GM12878 (cell line): ENCODE measurements around the gene IKZF5. TPM values are rescaled to one million over a fixed set of nuclear protein-coding genes. Genes with fewer than 3 reads are reported as not detected.
A peak's percentile ranks its signal among the peaks of the same experiment; 100 is the strongest.

Experiments
- ATAC-seq: fragments of 200-7000 bp; cut with Tn5 transposase; 3 replicates; pipeline ENCODE4 v1.9.1; 2020; ENCODE audit warnings: mild to moderate bottlenecking, moderate library complexity
- BruUV-seq: library from RNA; stranded (reverse); fragments of 400-500 nt; replicated peaks from 2 replicates; lab custom pipeline; 2021; lab: Mats Ljungman, UMichigan
- CTCF ChIA-PET: fragments of 300-600 bp; sonication (Branson Sonifier 250); formaldehyde crosslinking; extraction: SDS; loops from one replicate; lab custom pipeline; 2021; ENCODE audit warnings: inconsistent platforms; lab: Yijun Ruan, JAX
- POLR2A ChIA-PET: fragments of 350-600 bp; formaldehyde crosslinking; extraction: SDS; loops from one replicate; lab custom pipeline; 2021; ENCODE audit warnings: inconsistent platforms; lab: Charles Lee
- RAD21 ChIA-PET: fragments of 300-600 bp; sonication (Branson Sonifier 250); formaldehyde crosslinking; loops from one replicate; lab custom pipeline; 2023; ENCODE audit warnings: antibody characterized with exemption; ENCODE audit not compliant: unreplicated experiment; lab: Charles Lee
- SMC1A ChIA-PET: fragments of 300-600 bp; sonication (Branson Sonifier 250); formaldehyde crosslinking; loops from one replicate; lab custom pipeline; 2023; ENCODE audit not compliant: unreplicated experiment, uncharacterized antibody; lab: Charles Lee
- DNase-seq: peaks from one replicate; pipeline ENCODE4 v3.0.0-alpha.2; 2011; ENCODE audit warnings: low read depth, low spot score
- FAIRE-seq: peaks from 3 replicates; lab custom pipeline; 2011; peaks lifted over from hg19 to GRCh38; lab: Jason Lieb, UNC
- H2AFZ ChIP-seq: 2 replicates; pipeline ENCODE4 v1.6.0; 2011; ENCODE audit warnings: low read depth, low read length, control low read depth; ENCODE audit not compliant: control insufficient read depth
- H3K27ac ChIP-seq: 2 replicates; pipeline ENCODE4 v1.5.1; 2011; ENCODE audit warnings: control low read depth; ENCODE audit not compliant: control insufficient read depth, insufficient read depth
- H3K27me3 ChIP-seq, 2 experiments: replicated peaks in 1 of 2; 2 replicates each; pipeline versions ENCODE4 v1.6.0 to v1.6.1; 2011; ENCODE audit warnings: low read length in 1 of 2; ENCODE audit not compliant: control insufficient read depth in 2 of 2, insufficient read depth in 2 of 2
- H3K36me3 ChIP-seq, 2 experiments: 2 replicates each; pipeline ENCODE4 v1.5.1; 2011; ENCODE audit warnings: low read length in 1 of 2; ENCODE audit not compliant: control insufficient read depth in 2 of 2, insufficient read depth in 2 of 2
- H3K4me1 ChIP-seq: 2 replicates; pipeline ENCODE4 v1.6.1; 2011; ENCODE audit warnings: mild to moderate bottlenecking, low read length, moderate library complexity, mixed read lengths; ENCODE audit not compliant: control insufficient read depth, insufficient read depth
- H3K4me2 ChIP-seq: 2 replicates; pipeline ENCODE4 v1.6.0; 2011; ENCODE audit warnings: control low read depth; ENCODE audit not compliant: control insufficient read depth, insufficient read depth
- H3K4me3 ChIP-seq: fragments of 200-600 bp; sonication (generic); 2 replicates; pipeline ENCODE4 v1.5.1; 2016
- H3K79me2 ChIP-seq: 2 replicates; pipeline ENCODE4 v1.6.0; 2011; ENCODE audit warnings: low read length; ENCODE audit not compliant: control insufficient read depth, insufficient read depth
- H3K9ac ChIP-seq: 2 replicates; pipeline ENCODE4 v1.8.0; 2011; ENCODE audit warnings: low read length, control low read depth, mixed read lengths; ENCODE audit not compliant: control insufficient read depth, insufficient read depth
- H3K9me3 ChIP-seq: replicated peaks from 3 replicates; pipeline ENCODE4 v1.5.1; 2011; ENCODE audit warnings: mild to moderate bottlenecking, low read length; ENCODE audit not compliant: control insufficient read depth, insufficient read depth
- H4K20me1 ChIP-seq: 2 replicates; pipeline ENCODE4 v1.6.0; 2011; ENCODE audit not compliant: control insufficient read depth, insufficient read depth
- BCL11A ChIP-seq: IDR thresholded peaks from 2 replicates; pipeline ENCODE4 v1.6.1; 2011; ENCODE audit warnings: low read depth, low read length
- ESRRA ChIP-seq: IDR thresholded peaks from 2 replicates; pipeline ENCODE4 v1.6.1; 2012; ENCODE audit warnings: mild to moderate bottlenecking, low read length, improper control_type of control experiment
- FOXM1 ChIP-seq: IDR thresholded peaks from 2 replicates; pipeline ENCODE4 v1.6.1; 2012; ENCODE audit warnings: low read depth, mild to moderate bottlenecking, inconsistent platforms, low read length, moderate library complexity
- LARP7 ChIP-seq: fragments of 450-650 bp; IDR thresholded peaks from 2 replicates; pipeline ENCODE4 v1.6.1; 2017; ENCODE audit warnings: mild to moderate bottlenecking
- NFXL1 ChIP-seq: fragments of 450-650 bp; IDR thresholded peaks from 2 replicates; pipeline ENCODE4 v1.6.1; 2017; ENCODE audit warnings: antibody characterized with exemption, mild to moderate bottlenecking, borderline replicate concordance
- NR2F1 ChIP-seq: fragments of 450-650 bp; conservative IDR thresholded peaks from 2 replicates; pipeline ENCODE4 v1.6.1; 2017; ENCODE audit warnings: mild to moderate bottlenecking
- POLR2AphosphoS5 ChIP-seq: IDR thresholded peaks from 2 replicates; pipeline ENCODE4 v1.6.1; 2011; ENCODE audit warnings: mild to moderate bottlenecking, low read length, inconsistent platforms
- RBBP5 ChIP-seq: fragments of 200-600 bp; sonication (generic); conservative IDR thresholded peaks from 2 replicates; pipeline ENCODE4 v1.6.1; 2016
- SRF ChIP-seq, 2 experiments: IDR thresholded peaks; 2 replicates each; pipeline ENCODE4 v1.6.1; 2011; ENCODE audit warnings: low read depth in 2 of 2, low read length in 2 of 2, mild to moderate bottlenecking in 1 of 2, moderate library complexity in 1 of 2
- TBL1XR1 ChIP-seq: IDR thresholded peaks from 2 replicates; pipeline ENCODE4 v1.6.1; 2012; ENCODE audit warnings: low read depth, low read length, improper control_type of control experiment
- WRNIP1 ChIP-seq: IDR thresholded peaks from 2 replicates; pipeline ENCODE4 v1.6.1; 2011; ENCODE audit warnings: low read depth, low read length, improper control_type of control experiment, borderline replicate concordance
- WGBS: methylation state at CpG from one replicate; pipeline ENCODE4 v1.1.6; 2016; ENCODE audit warnings: low lambda C conversion rate; ENCODE audit not compliant: insufficient replicate concordance, insufficient coverage; ENCODE audit errors: missing lambda C conversion rate; 5-methylcytosine and 5-hydroxymethylcytosine counted together
- in situ Hi-C: fragments of 300-500 bp; cut with MboI; formaldehyde crosslinking; loops from 9 replicates; pipeline ENCODE4 v1.14.3; 2018; ENCODE audit warnings: mixed read lengths
- intact Hi-C: fragments of 100-400 bp; cut with micrococcal nuclease; formaldehyde crosslinking; loops from one replicate; pipeline ENCODE4 v1.14.2; 2022; ENCODE audit not compliant: unreplicated experiment
- polyA plus RNA-seq, 11 experiments: library from polyadenylated mRNA; depleted of rRNA in 4 of 11; unstranded in 6 of 11; stranded (reverse) in 5 of 11; fragments of >200 nt; fragmentation: Nextera tagmentation in 4 of 11; fragmentation: Illumina TruSeq in 1 of 11; extraction: Ambion mirVana in 4 of 11; extraction: Trizol in 1 of 11; gene quantifications; 1 replicate in 1 of 11; 2 replicates in 10 of 11; pipeline versions ENCODE4 v1.2.1 to v1.2.3, GENCODE V29; 2011 to 2016; ENCODE audit warnings: inconsistent platforms in 2 of 11, missing spikeins in 2 of 11, low read depth in 1 of 11
- total RNA-seq, 4 experiments: library from RNA; depleted of rRNA in 3 of 4; stranded (reverse); fragments of >200 nt in 3 of 4; fragmentation: Illumina TruSeq in 1 of 4; extraction: Trizol in 1 of 4; gene quantifications; 2 replicates each; pipeline versions ENCODE4 v1.2.1 to v1.2.3, GENCODE V29; 2013 to 2021
- TF ChIP-seq, protein P1 (sequence below), 3 experiments: IDR thresholded peaks in 2 of 3; conservative IDR thresholded peaks in 1 of 3; 2 replicates each; pipeline ENCODE4 v1.5.1; 2011; ENCODE audit warnings: low read depth in 3 of 3, low read length in 3 of 3, mild to moderate bottlenecking in 3 of 3, control low read depth in 2 of 3, moderate library complexity in 2 of 3, inconsistent platforms in 1 of 3, mixed read lengths in 1 of 3; ENCODE audit not compliant: control insufficient read depth in 2 of 3, insufficient read depth in 1 of 3; ENCODE audit errors: extremely low read depth in 1 of 3
- TF ChIP-seq, protein P2 (sequence below): fragments of 450-650 bp; formaldehyde crosslinking; IDR thresholded peaks from 2 replicates; pipeline ENCODE4 v1.4.0; 2022; ENCODE audit warnings: mild to moderate bottlenecking, moderate library complexity
- TF ChIP-seq, protein P3 (sequence below): fragments of 450-650 bp; IDR thresholded peaks from 2 replicates; pipeline ENCODE4 v1.6.1; 2017; ENCODE audit warnings: antibody characterized with exemption, mild to moderate bottlenecking, moderate library complexity

IKZF5 gene
- total and polyA plus RNA-seq, 10 of the 15 experiments (the other 5 are each of a cell fraction or from before 2014, with no cell fraction given): 5.3 to 23.2 (median 11.8) TPM

DNA sequence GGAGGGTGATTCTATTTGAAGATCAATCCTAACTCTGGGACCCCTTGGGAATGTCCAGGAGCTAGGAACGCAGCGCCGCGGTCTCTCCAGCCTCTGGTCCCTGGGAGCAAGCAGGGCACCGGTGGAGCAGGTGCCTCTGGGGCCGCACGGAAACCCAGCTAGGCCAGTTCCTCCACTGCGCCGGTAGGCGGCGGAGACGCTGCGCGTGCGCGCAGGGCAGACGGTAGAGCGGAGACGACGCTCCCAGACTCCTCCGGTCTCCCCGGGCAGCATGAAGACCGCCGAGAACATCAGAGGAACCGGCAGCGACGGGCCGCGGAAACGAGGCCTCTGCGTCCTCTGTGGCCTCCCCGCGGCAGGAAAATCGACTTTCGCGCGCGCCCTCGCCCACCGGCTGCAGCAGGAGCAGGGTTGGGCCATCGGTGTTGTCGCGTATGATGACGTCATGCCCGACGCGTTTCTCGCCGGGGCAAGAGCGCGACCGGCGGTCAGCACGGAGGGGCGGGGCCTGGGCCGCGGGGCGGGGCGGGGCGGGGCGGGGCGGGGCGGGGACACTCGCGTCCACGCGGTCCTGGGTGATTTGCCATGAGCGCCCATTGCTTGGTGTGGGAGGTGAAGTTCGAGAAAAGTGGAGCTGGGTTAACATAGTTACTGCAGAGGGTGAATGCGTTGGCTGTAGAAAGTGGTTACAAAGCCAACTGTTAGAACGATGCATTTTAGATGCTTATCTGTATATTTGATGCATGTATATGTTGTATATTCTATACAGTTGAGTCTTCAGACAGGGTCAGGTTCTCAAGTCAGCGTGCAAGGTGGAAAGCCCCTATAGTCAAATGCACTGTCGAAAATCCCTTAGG, 28.2 kb downstream of the IKZF5 start, which contains the start of gene PSTK:
Gene PSTK (plus strand): TSS at position 193 of the 857 bp plus-strand sequence. CDS start 79 bp downstream, at position 272.
- CTCF ChIA-PET: interaction anchor here (0.6 to 4.9 kb wide), 19 partner anchors 10 to 1156 kb away, joined by 3 to 38 read pairs (median 4); partner anchors contain the start of genes ACADSB, C10orf88 and IKZF5
- RAD21 ChIA-PET: interaction anchor here (0.8 to 2.1 kb wide), 9 partner anchors 10 to 63 kb away, joined by 3 to 21 read pairs (median 4); partner anchors contain the start of genes ACADSB, C10orf88 and IKZF5
- H3K4me1 ChIP-seq: peaks cover 4% of the 10 kb centered on the region
- WGBS: 2% methylated on average over 54 of the region's 73 CpGs
- FAIRE-seq: peak; percentile 85
- peak; percentile 66 for DNase-seq
- H2AFZ ChIP-seq: peak within 1 kb of the TSS; percentile 99
- POLR2A ChIA-PET: interaction anchor here (0.9 to 2.4 kb wide), 7 partner anchors 10 to 32 kb away, joined by 3 to 21 read pairs (median 3); partner anchors contain the start of genes ACADSB, C10orf88 and IKZF5
- H3K4me3 ChIP-seq: peak within 1 kb of the TSS; percentile 69
- H3K27me3 ChIP-seq: no peaks in the 10 kb centered on the region; a peak in 1 of 4 replicates
- no peaks in the 10 kb centered on the region for H3K9me3 ChIP-seq
- no peaks in the 10 kb centered on the region for H3K79me2 ChIP-seq
- H3K4me2 ChIP-seq: peak within 1 kb of the TSS; percentile 98
- SMC1A ChIA-PET: interaction anchor here (0.6 to 2.4 kb wide), 8 partner anchors 10 to 62 kb away, joined by 3 to 8 read pairs (median 4); partner anchors contain the start of gene C10orf88
- H3K36me3 ChIP-seq: 0 out of 4 replicates have a peak, but pooled peaks cover 0 to 3% of the 10 kb centered on the region in 2 experiments
- intact Hi-C loops (no loop called here), in situ Hi-C loops (no loop called here)
- H3K27ac ChIP-seq: peak within 1 kb of the TSS; percentile 95
- TSS peak; percentile 91 for BruUV-seq
- ATAC-seq: peak; percentile 98
- H4K20me1 ChIP-seq: no peaks in the 10 kb centered on the region
- peak within 1 kb of the TSS; percentile 87 for H3K9ac ChIP-seq
- TF ChIP-seq ESRRA: no peak
- no peak for TF ChIP-seq NFXL1
- no peak for TF ChIP-seq WRNIP1
- no peak for TF ChIP-seq TBL1XR1
- peak; percentile 63; the same call in 1 of the 2 replicates for TF ChIP-seq NR2F1
- 0 out of 2 replicates have a peak, but pooled peaks have one; percentile 25 for TF ChIP-seq BCL11A
- TF ChIP-seq, protein P1, sequence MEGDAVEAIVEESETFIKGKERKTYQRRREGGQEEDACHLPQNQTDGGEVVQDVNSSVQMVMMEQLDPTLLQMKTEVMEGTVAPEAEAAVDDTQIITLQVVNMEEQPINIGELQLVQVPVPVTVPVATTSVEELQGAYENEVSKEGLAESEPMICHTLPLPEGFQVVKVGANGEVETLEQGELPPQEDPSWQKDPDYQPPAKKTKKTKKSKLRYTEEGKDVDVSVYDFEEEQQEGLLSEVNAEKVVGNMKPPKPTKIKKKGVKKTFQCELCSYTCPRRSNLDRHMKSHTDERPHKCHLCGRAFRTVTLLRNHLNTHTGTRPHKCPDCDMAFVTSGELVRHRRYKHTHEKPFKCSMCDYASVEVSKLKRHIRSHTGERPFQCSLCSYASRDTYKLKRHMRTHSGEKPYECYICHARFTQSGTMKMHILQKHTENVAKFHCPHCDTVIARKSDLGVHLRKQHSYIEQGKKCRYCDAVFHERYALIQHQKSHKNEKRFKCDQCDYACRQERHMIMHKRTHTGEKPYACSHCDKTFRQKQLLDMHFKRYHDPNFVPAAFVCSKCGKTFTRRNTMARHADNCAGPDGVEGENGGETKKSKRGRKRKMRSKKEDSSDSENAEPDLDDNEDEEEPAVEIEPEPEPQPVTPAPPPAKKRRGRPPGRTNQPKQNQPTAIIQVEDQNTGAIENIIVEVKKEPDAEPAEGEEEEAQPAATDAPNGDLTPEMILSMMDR (IDR thresholded peaks at IDR 0.05 in 2 of 3, conservative IDR thresholded peaks at IDR 0.05 in 1 of 3; ENCODE audit: control insufficient read depth in 2 of 3, extremely low read depth in 1 of 3, insufficient read depth in 1 of 3, low read depth in 3 of 3, low read length in 3 of 3): peak; percentile 93 to 98 (median 96)
- TF ChIP-seq FOXM1: no peak
- TF ChIP-seq, protein P2, sequence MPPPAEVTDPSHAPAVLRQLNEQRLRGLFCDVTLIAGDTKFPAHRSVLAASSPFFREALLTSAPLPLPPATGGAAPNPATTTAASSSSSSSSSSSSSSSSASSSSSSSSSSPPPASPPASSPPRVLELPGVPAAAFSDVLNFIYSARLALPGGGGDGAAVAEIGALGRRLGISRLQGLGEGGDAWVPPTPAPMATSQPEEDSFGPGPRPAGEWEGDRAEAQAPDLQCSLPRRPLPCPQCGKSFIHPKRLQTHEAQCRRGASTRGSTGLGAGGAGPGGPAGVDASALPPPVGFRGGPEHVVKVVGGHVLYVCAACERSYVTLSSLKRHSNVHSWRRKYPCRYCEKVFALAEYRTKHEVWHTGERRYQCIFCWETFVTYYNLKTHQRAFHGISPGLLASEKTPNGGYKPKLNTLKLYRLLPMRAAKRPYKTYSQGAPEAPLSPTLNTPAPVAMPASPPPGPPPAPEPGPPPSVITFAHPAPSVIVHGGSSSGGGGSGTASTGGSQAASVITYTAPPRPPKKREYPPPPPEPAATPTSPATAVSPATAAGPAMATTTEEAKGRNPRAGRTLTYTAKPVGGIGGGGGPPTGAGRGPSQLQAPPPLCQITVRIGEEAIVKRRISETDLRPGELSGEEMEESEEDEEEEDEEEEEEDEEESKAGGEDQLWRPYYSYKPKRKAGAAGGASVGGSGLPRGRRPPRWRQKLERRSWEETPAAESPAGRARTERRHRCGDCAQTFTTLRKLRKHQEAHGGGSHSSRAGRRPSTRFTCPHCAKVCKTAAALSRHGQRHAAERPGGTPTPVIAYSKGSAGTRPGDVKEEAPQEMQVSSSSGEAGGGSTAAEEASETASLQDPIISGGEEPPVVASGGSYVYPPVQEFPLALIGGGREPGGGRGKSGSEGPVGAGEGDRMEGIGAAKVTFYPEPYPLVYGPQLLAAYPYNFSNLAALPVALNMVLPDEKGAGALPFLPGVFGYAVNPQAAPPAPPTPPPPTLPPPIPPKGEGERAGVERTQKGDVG (CRISPR knock-in tag): no peak
- peak; percentile 89 for TF ChIP-seq LARP7
- TF ChIP-seq SRF (IDR thresholded peaks at IDR 0.05; ENCODE audit: low read depth in 2 of 2, low read length in 2 of 2): peak in 1 of 2 experiments; percentile 80; a peak in 2 of 4 replicates
- peak; percentile 86; the same call in 1 of the 2 replicates for TF ChIP-seq RBBP5
- peak; percentile 86 for TF ChIP-seq POLR2AphosphoS5
- TF ChIP-seq, protein P3, sequence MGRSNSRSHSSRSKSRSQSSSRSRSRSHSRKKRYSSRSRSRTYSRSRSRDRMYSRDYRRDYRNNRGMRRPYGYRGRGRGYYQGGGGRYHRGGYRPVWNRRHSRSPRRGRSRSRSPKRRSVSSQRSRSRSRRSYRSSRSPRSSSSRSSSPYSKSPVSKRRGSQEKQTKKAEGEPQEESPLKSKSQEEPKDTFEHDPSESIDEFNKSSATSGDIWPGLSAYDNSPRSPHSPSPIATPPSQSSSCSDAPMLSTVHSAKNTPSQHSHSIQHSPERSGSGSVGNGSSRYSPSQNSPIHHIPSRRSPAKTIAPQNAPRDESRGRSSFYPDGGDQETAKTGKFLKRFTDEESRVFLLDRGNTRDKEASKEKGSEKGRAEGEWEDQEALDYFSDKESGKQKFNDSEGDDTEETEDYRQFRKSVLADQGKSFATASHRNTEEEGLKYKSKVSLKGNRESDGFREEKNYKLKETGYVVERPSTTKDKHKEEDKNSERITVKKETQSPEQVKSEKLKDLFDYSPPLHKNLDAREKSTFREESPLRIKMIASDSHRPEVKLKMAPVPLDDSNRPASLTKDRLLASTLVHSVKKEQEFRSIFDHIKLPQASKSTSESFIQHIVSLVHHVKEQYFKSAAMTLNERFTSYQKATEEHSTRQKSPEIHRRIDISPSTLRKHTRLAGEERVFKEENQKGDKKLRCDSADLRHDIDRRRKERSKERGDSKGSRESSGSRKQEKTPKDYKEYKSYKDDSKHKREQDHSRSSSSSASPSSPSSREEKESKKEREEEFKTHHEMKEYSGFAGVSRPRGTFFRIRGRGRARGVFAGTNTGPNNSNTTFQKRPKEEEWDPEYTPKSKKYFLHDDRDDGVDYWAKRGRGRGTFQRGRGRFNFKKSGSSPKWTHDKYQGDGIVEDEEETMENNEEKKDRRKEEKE: no peak
